ENCODE data around the gene NDUFS6.

DNA sequence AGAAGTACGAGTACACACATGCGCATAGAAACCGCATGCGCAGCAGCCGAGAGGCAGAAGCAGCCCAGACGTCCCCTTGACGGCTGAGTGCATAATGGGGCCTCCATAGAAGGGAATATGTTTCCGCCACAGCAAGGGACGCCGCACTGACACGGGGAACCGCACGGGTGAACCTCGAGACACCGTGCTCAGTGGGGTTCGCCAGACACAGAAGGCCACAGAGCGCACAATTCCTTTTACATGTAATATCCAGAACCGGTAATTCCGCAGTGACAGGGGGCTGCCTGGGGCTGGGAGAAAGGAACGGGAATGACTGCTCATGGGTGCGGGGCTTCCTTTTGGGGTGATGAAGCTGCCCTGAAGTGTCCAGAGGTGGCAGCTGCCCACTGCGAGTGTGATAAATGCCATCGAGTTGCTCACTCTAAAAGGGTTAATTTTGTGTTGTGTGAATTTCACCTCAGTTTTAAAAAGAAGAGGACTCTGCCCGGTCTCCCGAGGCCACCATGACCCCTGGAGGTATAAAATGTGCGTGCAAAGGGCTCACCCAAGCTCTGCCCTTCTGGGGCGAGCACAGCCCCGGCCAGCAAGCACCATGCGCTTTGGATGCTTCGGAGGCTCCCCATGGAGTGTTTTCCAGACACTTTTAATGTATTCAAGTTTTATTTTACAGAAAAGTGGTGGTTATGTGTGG lies 31.3 kb upstream of the NDUFS6 start:
- TF ChIP-seq, protein P1, sequence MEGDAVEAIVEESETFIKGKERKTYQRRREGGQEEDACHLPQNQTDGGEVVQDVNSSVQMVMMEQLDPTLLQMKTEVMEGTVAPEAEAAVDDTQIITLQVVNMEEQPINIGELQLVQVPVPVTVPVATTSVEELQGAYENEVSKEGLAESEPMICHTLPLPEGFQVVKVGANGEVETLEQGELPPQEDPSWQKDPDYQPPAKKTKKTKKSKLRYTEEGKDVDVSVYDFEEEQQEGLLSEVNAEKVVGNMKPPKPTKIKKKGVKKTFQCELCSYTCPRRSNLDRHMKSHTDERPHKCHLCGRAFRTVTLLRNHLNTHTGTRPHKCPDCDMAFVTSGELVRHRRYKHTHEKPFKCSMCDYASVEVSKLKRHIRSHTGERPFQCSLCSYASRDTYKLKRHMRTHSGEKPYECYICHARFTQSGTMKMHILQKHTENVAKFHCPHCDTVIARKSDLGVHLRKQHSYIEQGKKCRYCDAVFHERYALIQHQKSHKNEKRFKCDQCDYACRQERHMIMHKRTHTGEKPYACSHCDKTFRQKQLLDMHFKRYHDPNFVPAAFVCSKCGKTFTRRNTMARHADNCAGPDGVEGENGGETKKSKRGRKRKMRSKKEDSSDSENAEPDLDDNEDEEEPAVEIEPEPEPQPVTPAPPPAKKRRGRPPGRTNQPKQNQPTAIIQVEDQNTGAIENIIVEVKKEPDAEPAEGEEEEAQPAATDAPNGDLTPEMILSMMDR (IDR thresholded peaks at IDR 0.05) = no peak
- no peak for TF ChIP-seq POLR2A (IDR thresholded peaks at IDR 0.05)

All from lower leg skin (tissue), 3 donors.